Loucy (cell line): Measurements from ENCODE around the gene TPD52L1.

ENCODE experiments used
- H2AFZ ChIP-seq: fragments of 200-600 bp; sonication (generic); 2 replicates; pipeline ENCODE4 v1.6.0; 2016; ENCODE audit warnings: antibody characterized with exemption, mild to moderate bottlenecking, low read length, moderate library complexity
- H3F3A ChIP-seq: fragments of 200-600 bp; 2 replicates; pipeline ENCODE4 v1.6.0; 2016; ENCODE audit warnings: antibody characterized with exemption, low read depth, mild to moderate bottlenecking
- H3K27me3 ChIP-seq: fragments of 200-600 bp; sonication (generic); 2 replicates; pipeline ENCODE4 v1.6.1; 2014; ENCODE audit warnings: low read length, mild to moderate bottlenecking; ENCODE audit not compliant: insufficient read depth, poor library complexity, severe bottlenecking
- H3K36me3 ChIP-seq: fragments of 200-600 bp; sonication (generic); 2 replicates; pipeline ENCODE4 v1.6.1; 2016; ENCODE audit warnings: low read length; ENCODE audit not compliant: insufficient read depth
- H3K4me1 ChIP-seq: fragments of 200-600 bp; sonication (generic); 2 replicates; pipeline ENCODE4 v1.5.1; 2014; ENCODE audit warnings: low read length, mild to moderate bottlenecking; ENCODE audit not compliant: insufficient read depth, poor library complexity, severe bottlenecking
- H3K4me2 ChIP-seq: fragments of 200-600 bp; sonication (generic); 2 replicates; pipeline ENCODE4 v1.6.0; 2014; ENCODE audit warnings: antibody characterized with exemption, low read length, low read depth, mild to moderate bottlenecking; ENCODE audit not compliant: poor library complexity, severe bottlenecking
- H3K4me3 ChIP-seq: fragments of 200-600 bp; sonication (generic); 2 replicates; pipeline ENCODE4 v1.5.1; 2014; ENCODE audit warnings: low read length, mild to moderate bottlenecking, mixed read lengths; ENCODE audit not compliant: poor library complexity, severe bottlenecking
- H3K79me2 ChIP-seq: fragments of 200-600 bp; sonication (generic); 2 replicates; pipeline ENCODE4 v1.6.1; 2014; ENCODE audit warnings: low read length; ENCODE audit not compliant: insufficient read depth
- H3K9ac ChIP-seq: fragments of 200-600 bp; sonication (generic); 2 replicates; pipeline ENCODE4 v1.6.0; 2014; ENCODE audit warnings: mild to moderate bottlenecking, low read depth, low read length, moderate library complexity; ENCODE audit not compliant: poor library complexity, severe bottlenecking
- H3K9me2 ChIP-seq: fragments of 200-600 bp; sonication (generic); replicated peaks from 2 replicates; pipeline ENCODE4 v1.6.1; 2016; ENCODE audit warnings: low read depth, low read length, mixed read lengths
- H3K9me3 ChIP-seq: fragments of 200-600 bp; sonication (generic); 2 replicates; pipeline ENCODE4 v1.6.1; 2014; ENCODE audit warnings: mild to moderate bottlenecking, antibody characterized with exemption, low read length, low read depth; ENCODE audit not compliant: insufficient read depth
- H4K20me1 ChIP-seq: fragments of 200-600 bp; sonication (generic); 2 replicates; pipeline ENCODE4 v1.6.0; 2014; ENCODE audit warnings: antibody characterized with exemption, low read length, mild to moderate bottlenecking; ENCODE audit not compliant: insufficient read depth, poor library complexity, severe bottlenecking
- CTCF ChIP-seq: fragments of 200-600 bp; sonication (generic); conservative IDR thresholded peaks from 2 replicates; pipeline ENCODE4 v1.5.1; 2014; ENCODE audit warnings: mild to moderate bottlenecking, antibody characterized with exemption, low read length
- EZH2phosphoT487 ChIP-seq: fragments of 200-600 bp; IDR thresholded peaks from 2 replicates; pipeline ENCODE4 v1.6.1; 2018; ENCODE audit warnings: antibody characterized with exemption, mild to moderate bottlenecking, moderate library complexity, borderline replicate concordance

The TPD52L1 gene

GRCh38 chr6:125112934-125113333, 40.6 kb upstream of the TPD52L1 start:
- no peaks in the 10 kb centered on the region for H3K4me1 ChIP-seq
- H2AFZ ChIP-seq: no peak overlapping the region
- no peak overlapping the region for H3K4me3 ChIP-seq
- H3K79me2 ChIP-seq: no peaks in the 10 kb centered on the region
- no peaks in the 10 kb centered on the region for H3K36me3 ChIP-seq
- TF ChIP-seq EZH2phosphoT487 (no peak), CTCF (no peak)
- no peaks in the 10 kb centered on the region for H3K9me2 ChIP-seq
- H3K9ac ChIP-seq: no peak overlapping the region
- H3F3A ChIP-seq: no peaks in the 10 kb centered on the region
- H3K27me3 ChIP-seq: no peaks in the 10 kb centered on the region
- no peaks in the 10 kb centered on the region for H4K20me1 ChIP-seq
- peaks cover 8% of the 10 kb centered on the region; the same call in 1 of the 2 replicates for H3K9me3 ChIP-seq
- H3K4me2 ChIP-seq: no peak overlapping the region

GRCh38 chr6:125114248-125114858, 39.2 kb upstream of the TPD52L1 start:
- Histone ChIP-seq H3K4me2 (no peak overlapping the region), H3K4me1 (no peaks in the 10 kb centered on the region), H3K36me3 (no peaks in the 10 kb centered on the region), H4K20me1 (no peaks in the 10 kb centered on the region), H2AFZ (no peak overlapping the region), H3K9ac (no peak overlapping the region), H3K27me3 (no peaks in the 10 kb centered on the region), H3K9me3 (peaks cover 8% of the 10 kb centered on the region; the same call in 1 of the 2 replicates), H3K79me2 (no peaks in the 10 kb centered on the region), H3K4me3 (no peak overlapping the region), H3K9me2 (no peaks in the 10 kb centered on the region), H3F3A (no peaks in the 10 kb centered on the region)
- no peak for TF ChIP-seq EZH2phosphoT487
- TF ChIP-seq CTCF: peak; percentile 94

- no peaks in the 10 kb centered on the region for H3K79me2 ChIP-seq
- H3K9me2 ChIP-seq: no peaks in the 10 kb centered on the region
- no peaks in the 10 kb centered on the region for H3K4me1 ChIP-seq
- H3K4me3 ChIP-seq: no peak overlapping the region
- no peaks in the 10 kb centered on the region for H3K36me3 ChIP-seq
- no peak overlapping the region for H3K4me2 ChIP-seq
- H3K27me3 ChIP-seq: no peaks in the 10 kb centered on the region
- H3K9ac ChIP-seq: no peak overlapping the region
- H3K9me3 ChIP-seq: peaks cover under 1% of the 10 kb centered on the region; the same call in 1 of the 2 replicates
- H3F3A ChIP-seq: no peaks in the 10 kb centered on the region
- no peak for TF ChIP-seq CTCF
- no peak overlapping the region for H2AFZ ChIP-seq
- no peaks in the 10 kb centered on the region for H4K20me1 ChIP-seq
These were observed 37.4 kb upstream of the TPD52L1 start for GRCh38 chr6:125116170-125116569.
